HepG2 (cell line): Measurements from ENCODE around the gene NSMCE4A.

Source experiments
- ARID2 ChIP-seq: sonication (generic); formaldehyde crosslinking; IDR thresholded peaks from 2 replicates; pipeline ENCODE4 v1.8.1; 2022; ENCODE audit warnings: mild to moderate bottlenecking, missing genetic modification reagents, borderline replicate concordance
- HNRNPUL1 ChIP-seq: fragments of 200-400 bp; formaldehyde crosslinking; IDR thresholded peaks from 2 replicates; pipeline ENCODE4 v1.6.1; 2017; ENCODE audit warnings: low read depth, mild to moderate bottlenecking, low read length, moderate library complexity
- MYC ChIP-seq: sonication (generic); formaldehyde crosslinking; IDR thresholded peaks from 2 replicates; pipeline ENCODE4 v1.9.0; 2021; ENCODE audit warnings: missing genetic modification reagents, borderline replicate concordance
- NFE2L2 ChIP-seq: fragments of 150-350 bp; IDR thresholded peaks from 2 replicates; pipeline ENCODE4 v1.6.1; 2014; ENCODE audit warnings: low read length
- PRPF4 ChIP-seq: fragments of 200-400 bp; formaldehyde crosslinking; IDR thresholded peaks from 2 replicates; pipeline ENCODE4 v1.6.1; 2016; ENCODE audit warnings: low read length, low read depth; ENCODE audit not compliant: poor library complexity, severe bottlenecking
- RNF2 ChIP-seq: fragments of 450-650 bp; conservative IDR thresholded peaks from 2 replicates; pipeline ENCODE4 v1.6.1; 2016; ENCODE audit warnings: low read depth
- ZBTB7A ChIP-seq: sonication (generic); formaldehyde crosslinking; IDR thresholded peaks from 2 replicates; pipeline ENCODE4 v1.8.0; 2022; ENCODE audit warnings: mild to moderate bottlenecking, missing genetic modification reagents
- ZNF10 ChIP-seq: sonication (generic); formaldehyde crosslinking; IDR thresholded peaks from 2 replicates; pipeline ENCODE4 v1.4.0; 2020; ENCODE audit warnings: mild to moderate bottlenecking, low read depth, missing genetic modification reagents, borderline replicate concordance
- ZNF350 ChIP-seq: sonication (generic); formaldehyde crosslinking; IDR thresholded peaks from 2 replicates; pipeline ENCODE4 v1.4.0; 2020; ENCODE audit warnings: mild to moderate bottlenecking, low read depth, missing genetic modification reagents, borderline replicate concordance
- ZNF788 ChIP-seq: sonication (generic); formaldehyde crosslinking; IDR thresholded peaks from 2 replicates; pipeline ENCODE4 v1.5.0; 2020; ENCODE audit warnings: mild to moderate bottlenecking, missing genetic modification reagents, borderline replicate concordance

DNA sequence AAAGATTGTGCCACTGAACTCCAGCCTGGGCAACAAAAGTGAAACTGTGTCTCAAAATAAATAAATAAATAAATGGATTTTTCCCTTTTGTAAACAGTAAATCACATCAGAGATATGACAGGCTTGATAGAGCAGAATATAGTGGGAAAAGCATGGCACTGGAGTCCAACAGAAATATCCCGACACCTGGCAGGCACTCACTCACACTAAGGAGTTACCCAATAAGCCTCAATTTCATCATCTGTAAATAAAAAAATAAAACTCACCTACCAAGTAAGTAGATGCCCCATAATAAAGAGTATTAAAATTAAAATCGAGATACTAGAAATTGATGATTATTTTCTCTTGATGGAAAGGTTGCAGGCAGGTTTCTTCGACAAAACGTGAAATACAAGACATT lies 48.9 kb downstream of the NSMCE4A start:
- TF ChIP-seq ZNF350 (CRISPR knock-in tag) (no peak), ZBTB7A (no peak), ZNF788 (CRISPR knock-in tag) (no peak), ZNF10 (CRISPR knock-in tag) (no peak), ARID2 (no peak), PRPF4 (no peak), RNF2 (no peak), NFE2L2 (no peak), MYC (CRISPR knock-in tag) (no peak), HNRNPUL1 (no peak)
